AG10803 (cell line): ENCODE data around the gene TMEM244.

Experiments used
- DNase-seq: peaks from one replicate; pipeline ENCODE4 v3.0.0; 2010; ENCODE audit warnings: low read depth
- H3K4me3 ChIP-seq: 2 replicates; pipeline ENCODE4 v1.5.1; 2011; ENCODE audit warnings: mild to moderate bottlenecking, low read length, control low read depth
- CTCF ChIP-seq: conservative IDR thresholded peaks from 2 replicates; pipeline ENCODE4 v1.5.1; 2011; ENCODE audit warnings: mild to moderate bottlenecking, low read length, control low read depth, inconsistent platforms

The TMEM244 gene

GRCh38 chr6:129867403-129867802, 6.3 kb upstream of the TMEM244 start:
- DNase-seq: no peak
- TF ChIP-seq CTCF: no peak
- no peak overlapping the region for H3K4me3 ChIP-seq

DNA sequence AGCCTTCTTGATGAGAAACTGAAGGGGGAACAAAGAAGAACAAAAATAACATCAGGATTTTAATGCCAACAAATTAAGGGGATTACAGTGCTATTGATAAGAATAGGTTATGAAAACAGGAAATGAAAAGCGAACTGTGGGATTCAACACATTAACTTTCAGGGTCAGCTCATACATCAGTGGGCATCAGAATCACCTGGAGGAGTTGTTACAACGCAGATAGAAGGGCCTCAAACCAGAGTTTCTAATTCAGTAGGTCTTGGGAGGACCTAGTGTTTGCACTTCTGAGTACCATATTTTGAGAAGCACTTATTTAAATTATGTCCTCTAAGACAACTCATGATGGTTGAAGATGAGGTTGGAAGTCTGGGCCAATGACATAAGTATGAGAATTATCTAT, 5.6 kb upstream of the TMEM244 start:
- no peak for DNase-seq
- TF ChIP-seq CTCF: no peak
- H3K4me3 ChIP-seq: no peak overlapping the region

DNA sequence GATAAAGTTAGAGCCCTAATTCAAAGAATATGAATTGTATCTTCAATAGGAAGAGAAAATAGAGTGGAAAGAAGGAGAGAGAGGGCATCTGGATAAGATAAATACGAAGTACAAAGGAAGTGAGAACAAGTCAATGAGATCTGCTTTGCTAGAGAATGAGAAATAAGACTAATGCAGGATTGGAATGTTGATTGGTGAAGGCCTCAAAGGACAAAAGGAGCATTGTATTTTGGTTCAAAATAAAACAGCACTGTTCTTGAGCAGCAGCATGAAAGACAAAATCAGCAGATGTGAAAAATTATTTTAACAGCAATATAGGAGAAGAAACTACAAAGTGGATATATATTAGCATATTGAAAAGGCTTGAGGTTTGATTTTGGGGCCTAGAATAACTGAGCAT, 5.1 kb upstream of the TMEM244 start:
- no peak overlapping the region for H3K4me3 ChIP-seq
- no peak for TF ChIP-seq CTCF
- no peak for DNase-seq

- H3K4me3 ChIP-seq: no peak overlapping the region
- TF ChIP-seq CTCF: no peak
- no peak for DNase-seq
These were observed 3.9 kb upstream of the TMEM244 start for GRCh38 chr6:129865013-129865412.

- peak; percentile 66 for DNase-seq
- H3K4me3 ChIP-seq: no peak overlapping the region
- TF ChIP-seq CTCF: no peak
These were observed 2.5 kb upstream of the TMEM244 start for GRCh38 chr6:129863664-129864063.

- no peak for TF ChIP-seq CTCF
- DNase-seq: peak; percentile 48
- H3K4me3 ChIP-seq: no peak overlapping the region
These were observed 1.6 kb downstream of the TMEM244 start for GRCh38 chr6:129859524-129859923.

GRCh38 chr6:129857838-129858237, 3.3 kb downstream of the TMEM244 start:
- no peak for DNase-seq
- TF ChIP-seq CTCF: no peak
- H3K4me3 ChIP-seq: no peak overlapping the region
